HCT116 (cell line): ENCODE measurements around the gene GJA8. TPM values are rescaled to one million over a fixed set of nuclear protein-coding genes. Genes with fewer than 3 reads are reported as not detected.
"Not testable (repeated sequence)": the region's sequence is repeated elsewhere in the genome, so short reads cannot be mapped to it uniquely, and the experiment has no call there.

ENCODE experiments used
- ATAC-seq: fragments of 200-7000 bp; cut with Tn5 transposase; 2 replicates; pipeline ENCODE4 v1.9.1; 2020; ENCODE audit warnings: mild to moderate bottlenecking, moderate library complexity
- BruUV-seq: library from RNA; stranded (reverse); fragments of 400-500 nt; replicated peaks from 2 replicates; lab custom pipeline; 2021; lab: Mats Ljungman, UMichigan
- CTCF ChIA-PET: fragments of 300-600 bp; sonication (Branson Sonifier 250); formaldehyde crosslinking; loops from one replicate; lab custom pipeline; 2021; ENCODE audit warnings: antibody characterized with exemption; lab: Charles Lee
- POLR2A ChIA-PET: fragments of 300-600, 350-600 bp; sonication (Branson Sonifier 250); formaldehyde crosslinking; loops from one replicate; lab custom pipeline; 2021; ENCODE audit warnings: antibody characterized with exemption; lab: Charles Lee
- RAD21 ChIA-PET, 2 experiments: fragments of 300-600 bp; sonication (Branson Sonifier 250); formaldehyde crosslinking; loops; one replicate each; lab custom pipeline; 2023; ENCODE audit warnings: low total read pairs in 2 of 2; ENCODE audit not compliant: uncharacterized antibody in 2 of 2, unreplicated experiment in 2 of 2, low non-redundant PET in 1 of 2; lab: Charles Lee
- DNase-seq: peaks from one replicate; pipeline ENCODE4 v3.0.0-alpha.2; 2010; ENCODE audit warnings: low read depth, low spot score
- H2AFZ ChIP-seq: fragments of 200-600 bp; shearing (Covaris generic), sonication (generic); 2 replicates; pipeline ENCODE4 v1.6.1; 2017; ENCODE audit warnings: low read depth, mixed run types, mixed read lengths, antibody characterized with exemption, low read length; ENCODE audit not compliant: poor library complexity, severe bottlenecking
- H3K27ac ChIP-seq: 2 replicates; pipeline ENCODE4 v1.5.1; 2012; ENCODE audit warnings: low read depth, low read length
- H3K27me3 ChIP-seq: fragments of 200-600 bp; sonication (generic); 2 replicates; pipeline ENCODE4 v1.6.1; 2016; ENCODE audit warnings: mixed run types, low read length, mixed read lengths; ENCODE audit not compliant: insufficient read depth
- H3K36me3 ChIP-seq, 2 experiments: fragments of 200-500 bp in 1 of 2; fragments of 200-600 bp in 1 of 2; sonication (Bioruptor generic) in 1 of 2; sonication (generic) in 1 of 2; 2 replicates each; pipeline versions ENCODE4 v1.5.1 to v1.6.1; 2014 to 2016; ENCODE audit warnings: low read length in 2 of 2, inconsistent platforms in 1 of 2, mixed read lengths in 1 of 2, mixed run types in 1 of 2; ENCODE audit not compliant: insufficient read depth in 2 of 2, control insufficient read depth in 1 of 2
- H3K4me1 ChIP-seq, 2 experiments: fragments of 200-600 bp in 1 of 2; sonication (generic) in 1 of 2; 2 replicates each; pipeline versions ENCODE4 v1.5.1 to v1.6.1; 2012 to 2017; ENCODE audit warnings: low read length in 2 of 2, inconsistent platforms in 1 of 2, mild to moderate bottlenecking in 1 of 2, mixed read lengths in 1 of 2, mixed run types in 1 of 2, moderate library complexity in 1 of 2; ENCODE audit not compliant: insufficient read depth in 2 of 2, control insufficient read depth in 1 of 2
- H3K4me2 ChIP-seq: fragments of 200-600 bp; sonication (generic); 2 replicates; pipeline ENCODE4 v1.6.1; 2017; ENCODE audit warnings: mixed run types, low read length, mixed read lengths
- H3K4me3 ChIP-seq, 2 experiments: fragments of 200-600 bp in 1 of 2; sonication (generic) in 1 of 2; replicated peaks in 1 of 2; 2 replicates each; pipeline ENCODE4 v1.5.1; 2011 to 2016; ENCODE audit warnings: low read length in 2 of 2, control low read depth in 1 of 2, low read depth in 1 of 2, mild to moderate bottlenecking in 1 of 2, mixed read lengths in 1 of 2, mixed run types in 1 of 2
- H3K79me2 ChIP-seq: fragments of 200-600 bp; sonication (generic); 2 replicates; pipeline ENCODE4 v1.6.1; 2017; ENCODE audit warnings: mild to moderate bottlenecking, mixed run types, low read length, moderate library complexity, mixed read lengths; ENCODE audit not compliant: insufficient read depth
- H3K9ac ChIP-seq: fragments of 200-600 bp; sonication (generic); 2 replicates; pipeline ENCODE4 v1.6.1; 2016; ENCODE audit warnings: low read length, mixed read lengths
- H3K9me2 ChIP-seq: fragments of 200-600 bp; sonication (generic), shearing (Covaris generic); 2 replicates; pipeline ENCODE4 v1.6.1; 2017; ENCODE audit warnings: mixed run types, mild to moderate bottlenecking, moderate library complexity; ENCODE audit not compliant: insufficient read depth
- H3K9me3 ChIP-seq, 2 experiments: fragments of 200-500 bp in 1 of 2; fragments of 200-600 bp in 1 of 2; sonication (Bioruptor generic) in 1 of 2; sonication (generic) in 1 of 2; 2 replicates each; pipeline ENCODE4 v1.6.1; 2014 to 2017; ENCODE audit warnings: low read length in 2 of 2, mixed read lengths in 2 of 2, inconsistent platforms in 1 of 2, low read depth in 1 of 2, mild to moderate bottlenecking in 1 of 2, mixed run types in 1 of 2, moderate library complexity in 1 of 2; ENCODE audit not compliant: control insufficient read depth in 1 of 2, insufficient read depth in 1 of 2
- H4K20me1 ChIP-seq: fragments of 200-600 bp; sonication (generic), shearing (Covaris generic); 2 replicates; pipeline ENCODE4 v1.6.1; 2017; ENCODE audit warnings: mixed run types, mild to moderate bottlenecking, moderate library complexity; ENCODE audit not compliant: insufficient read depth
- MAX ChIP-seq: IDR thresholded peaks from 2 replicates; pipeline ENCODE4 v1.6.1; 2012
- POLR2A ChIP-seq: IDR thresholded peaks from 2 replicates; pipeline ENCODE4 v1.7.0; 2011; ENCODE audit warnings: borderline replicate concordance; ENCODE audit not compliant: insufficient read depth, insufficient read length; ENCODE audit errors: extremely low read depth
- POLR2AphosphoS5 ChIP-seq: IDR thresholded peaks from 2 replicates; pipeline ENCODE4 v1.6.1; 2011; ENCODE audit warnings: mild to moderate bottlenecking, low read depth, low read length, moderate library complexity
- SIN3A ChIP-seq: IDR thresholded peaks from 2 replicates; pipeline ENCODE4 v1.6.1; 2012; ENCODE audit warnings: low read depth
- ZFX ChIP-seq: fragments of 450-650 bp; IDR thresholded peaks from 2 replicates; pipeline ENCODE4 v1.6.1; 2017
- intact Hi-C: fragments of 100-400 bp; cut with micrococcal nuclease; formaldehyde crosslinking; loops from 2 replicates; pipeline ENCODE4 v1.10.0; 2022
- total RNA-seq: library from RNA; stranded (reverse); gene quantifications from one replicate; pipeline ENCODE4 v1.2.1, GENCODE V29; 2021; ENCODE audit not compliant: unreplicated experiment

Gene GJA8
- total RNA-seq, 1 experiment from 2014 or later = not detected

- H3K36me3 ChIP-seq, H2AFZ ChIP-seq, H3K27ac ChIP-seq, H3K27me3 ChIP-seq, CTCF ChIA-PET, RAD21 ChIA-PET, H4K20me1 ChIP-seq, POLR2A ChIA-PET, H3K4me2 ChIP-seq, H3K4me3 ChIP-seq, H3K4me1 ChIP-seq, H3K9ac ChIP-seq, intact Hi-C loops, H3K9me2 ChIP-seq, DNase-seq, BruUV-seq, H3K79me2 ChIP-seq, H3K9me3 ChIP-seq: not testable (repeated sequence)
- ATAC-seq = peak; percentile 2
Measured at GRCh38 chr1:147927689-147928088, 25.1 kb downstream of the GJA8 start.

- intact Hi-C loops, CTCF ChIA-PET, H2AFZ ChIP-seq, H3K9me2 ChIP-seq, H3K4me1 ChIP-seq, POLR2A ChIA-PET, H3K36me3 ChIP-seq, BruUV-seq, H3K9me3 ChIP-seq, H3K27me3 ChIP-seq, RAD21 ChIA-PET, H3K79me2 ChIP-seq, H4K20me1 ChIP-seq: not testable (repeated sequence)
- H3K9ac ChIP-seq = peak within 1 kb of the TSS; percentile 77
- DNase-seq (peak; percentile 72), ATAC-seq (peak; percentile 99)
- peak within 1 kb of the TSS; percentile 70 for H3K4me2 ChIP-seq
- peak; percentile 57 for TF ChIP-seq POLR2A
- TF ChIP-seq MAX = peak; percentile 59; the same call in 1 of the 2 replicates
- peak; percentile 67 for TF ChIP-seq SIN3A
- TF ChIP-seq POLR2AphosphoS5 = peak; percentile 89
- TF ChIP-seq ZFX = peak; percentile 18; the same call in 1 of the 2 replicates
- H3K4me3 ChIP-seq = peak within 1 kb of the TSS; percentile 71
- peak within 1 kb of the TSS; percentile 47 for H3K27ac ChIP-seq
Measured at GRCh38 chr1:147928236-147929132, 25.9 kb downstream of the GJA8 start, which contains the start of gene GPR89B. Gene GPR89B, plus strand, starts transcription at chr1:147928420. Its CDS starts 117 bp downstream, at chr1:147928537.

GRCh38 chr1:147931137-147931536 lies 28.5 kb downstream of the GJA8 start:
- H3K4me3 ChIP-seq, DNase-seq, BruUV-seq, H4K20me1 ChIP-seq, H2AFZ ChIP-seq, H3K4me2 ChIP-seq, H3K9ac ChIP-seq, POLR2A ChIA-PET, H3K27ac ChIP-seq, H3K4me1 ChIP-seq, ATAC-seq, intact Hi-C loops, H3K9me3 ChIP-seq, RAD21 ChIA-PET, H3K79me2 ChIP-seq, H3K27me3 ChIP-seq, H3K9me2 ChIP-seq, CTCF ChIA-PET, H3K36me3 ChIP-seq: not testable (repeated sequence)

GRCh38 chr1:147935296-147935695 lies 32.7 kb downstream of the GJA8 start:
- H3K9ac ChIP-seq, H3K4me2 ChIP-seq, DNase-seq, ATAC-seq, H3K27me3 ChIP-seq, H3K4me1 ChIP-seq, CTCF ChIA-PET, H4K20me1 ChIP-seq, intact Hi-C loops, H3K79me2 ChIP-seq, BruUV-seq, H3K36me3 ChIP-seq, H3K9me3 ChIP-seq, H3K27ac ChIP-seq, RAD21 ChIA-PET, H3K9me2 ChIP-seq, POLR2A ChIA-PET, H3K4me3 ChIP-seq, H2AFZ ChIP-seq: not testable (repeated sequence)
